ENCODE results near the gene SPON1. TPM values are rescaled to one million over a fixed set of nuclear protein-coding genes. Genes with fewer than 3 reads are reported as not detected.
A peak's percentile ranks its signal among the peaks of the same experiment; 100 is the strongest.
"Not testable (repeated sequence)": the region's sequence is repeated elsewhere in the genome, so short reads cannot be mapped to it uniquely, and the experiment has no call there.

Gene SPON1
- total RNA-seq: 195 TPM

DNA sequence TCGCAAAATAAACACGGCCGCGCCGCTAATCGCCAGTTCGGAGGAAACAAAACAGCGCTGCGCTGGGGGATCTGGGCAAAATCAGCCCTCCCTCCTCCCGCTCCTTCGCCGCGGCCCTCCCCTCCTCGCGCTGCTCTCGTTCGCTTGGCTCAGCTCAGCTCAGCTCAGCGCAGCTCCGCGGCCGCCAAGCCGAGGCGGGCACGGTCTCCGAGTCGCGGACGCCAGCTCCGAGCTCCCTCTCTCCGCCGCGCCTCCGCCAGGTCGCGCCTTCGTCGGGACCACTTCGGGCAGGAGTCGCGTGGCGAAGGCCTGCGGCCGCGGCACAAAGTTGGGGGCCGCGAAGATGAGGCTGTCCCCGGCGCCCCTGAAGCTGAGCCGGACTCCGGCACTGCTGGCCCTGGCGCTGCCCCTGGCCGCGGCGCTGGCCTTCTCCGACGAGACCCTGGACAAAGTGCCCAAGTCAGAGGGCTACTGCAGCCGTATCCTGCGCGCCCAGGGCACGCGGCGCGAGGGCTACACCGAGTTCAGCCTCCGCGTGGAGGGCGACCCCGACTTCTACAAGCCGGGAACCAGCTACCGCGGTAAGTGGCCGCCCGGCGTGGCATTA, at the start of gene SPON1:
Gene SPON1 (plus strand): TSS at position 162 of the 607 bp plus-strand sequence. CDS start 182 bp downstream, at position 344.
- DNase-seq (ENCODE audit: low spot score): peak; percentile 62

DNA sequence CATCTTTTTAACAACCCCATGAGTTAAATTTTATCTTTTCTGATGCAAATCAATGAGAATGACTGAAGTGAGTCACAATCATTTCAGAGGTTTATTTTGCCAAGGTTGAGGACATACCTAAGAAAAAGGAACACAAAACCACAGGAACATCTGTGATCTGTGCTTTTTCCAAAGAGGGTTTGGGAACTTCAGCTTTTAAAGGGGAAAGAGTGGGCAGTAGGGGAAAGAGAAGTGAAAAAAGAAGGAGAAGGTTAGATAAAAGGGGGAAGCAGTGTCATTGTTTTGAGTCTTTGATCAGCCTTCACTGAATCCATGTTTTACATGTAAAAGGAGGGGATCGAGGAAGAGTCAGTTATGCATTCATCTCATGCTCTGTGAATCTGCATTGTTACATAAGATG, 45.3 kb upstream of the SPON1 start:
- DNase-seq (ENCODE audit: low spot score): no peak

DNA sequence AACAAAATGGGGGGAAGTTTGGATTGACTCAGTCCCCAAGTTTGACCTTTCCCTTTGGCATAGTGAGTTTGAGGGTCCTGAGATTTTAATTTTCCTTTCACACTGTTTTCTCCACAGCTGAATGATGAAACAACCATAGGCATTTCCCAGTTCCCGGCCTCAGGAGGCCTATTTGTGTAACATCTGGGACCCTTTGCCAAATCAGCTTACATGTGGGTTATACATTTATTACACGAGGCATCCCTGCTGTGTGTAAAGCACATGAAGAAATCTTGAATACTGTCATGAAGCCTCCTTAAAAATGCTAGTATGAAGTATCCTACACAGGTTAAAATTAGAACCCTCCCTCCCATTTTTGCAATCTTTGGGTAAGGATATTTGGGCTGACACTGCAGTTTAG, 44.6 kb upstream of the SPON1 start:
- DNase-seq (ENCODE audit: low spot score): no peak

DNA sequence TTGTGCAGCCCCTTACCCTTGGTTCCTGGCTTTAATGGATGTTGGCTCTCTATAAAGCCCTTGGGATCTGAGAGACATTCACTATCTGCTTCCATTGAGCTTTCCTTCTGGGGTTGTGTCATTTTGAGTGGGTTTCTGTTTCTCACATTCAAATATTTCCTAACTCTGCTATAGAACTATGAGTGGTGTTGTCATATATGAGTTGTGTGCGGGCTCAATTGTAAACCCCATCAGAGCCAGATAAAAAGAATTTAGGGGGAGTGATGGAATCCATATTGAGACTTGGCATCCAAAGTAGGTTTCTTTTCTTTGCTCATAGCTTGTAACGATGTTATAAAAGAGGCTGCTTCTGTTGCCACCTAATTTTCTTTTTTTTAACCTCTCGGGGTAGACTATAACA, 41.8 kb upstream of the SPON1 start:
- DNase-seq (ENCODE audit: low spot score): no peak

DNA sequence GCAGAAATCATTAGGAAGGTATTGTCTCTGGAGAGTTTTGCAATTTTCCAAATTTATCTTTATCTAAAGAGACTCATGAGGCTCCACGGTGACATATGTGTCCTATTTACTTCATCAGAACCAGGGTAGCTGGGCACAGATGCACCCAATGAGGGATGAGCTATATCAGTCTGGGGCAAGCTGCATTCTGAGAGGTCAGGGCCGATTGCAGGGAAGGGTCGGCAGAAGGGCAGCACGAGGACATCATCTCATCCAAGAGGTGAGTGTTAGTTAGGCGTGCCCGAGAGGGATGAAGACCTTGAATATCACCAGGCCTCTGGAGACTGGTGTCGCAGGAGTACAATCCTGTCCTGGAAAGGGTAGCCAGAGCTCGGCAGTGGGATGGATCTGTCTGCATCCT, 41.0 kb upstream of the SPON1 start:
- no peak for DNase-seq (ENCODE audit: low spot score)

DNA sequence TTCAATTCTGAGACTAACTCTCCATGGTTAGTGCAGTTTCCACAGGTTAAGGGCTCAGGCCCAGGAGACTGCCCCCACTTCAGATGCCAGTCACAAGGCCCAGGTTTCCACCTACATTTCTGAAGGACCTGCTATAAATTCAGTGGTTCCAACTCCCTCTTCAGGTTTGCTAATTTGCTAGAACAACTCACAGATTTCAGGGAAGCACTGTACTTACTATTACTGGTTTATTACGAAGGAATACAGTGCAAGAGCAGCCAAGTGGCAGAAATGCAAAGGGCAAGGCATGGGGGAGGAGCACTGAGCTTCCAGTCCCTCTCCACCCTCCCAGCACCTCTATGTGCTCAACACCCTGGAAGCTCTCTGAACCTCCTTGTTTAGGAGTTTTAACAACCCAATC, 39.3 kb upstream of the SPON1 start:
- DNase-seq (ENCODE audit: low spot score): no peak

DNA sequence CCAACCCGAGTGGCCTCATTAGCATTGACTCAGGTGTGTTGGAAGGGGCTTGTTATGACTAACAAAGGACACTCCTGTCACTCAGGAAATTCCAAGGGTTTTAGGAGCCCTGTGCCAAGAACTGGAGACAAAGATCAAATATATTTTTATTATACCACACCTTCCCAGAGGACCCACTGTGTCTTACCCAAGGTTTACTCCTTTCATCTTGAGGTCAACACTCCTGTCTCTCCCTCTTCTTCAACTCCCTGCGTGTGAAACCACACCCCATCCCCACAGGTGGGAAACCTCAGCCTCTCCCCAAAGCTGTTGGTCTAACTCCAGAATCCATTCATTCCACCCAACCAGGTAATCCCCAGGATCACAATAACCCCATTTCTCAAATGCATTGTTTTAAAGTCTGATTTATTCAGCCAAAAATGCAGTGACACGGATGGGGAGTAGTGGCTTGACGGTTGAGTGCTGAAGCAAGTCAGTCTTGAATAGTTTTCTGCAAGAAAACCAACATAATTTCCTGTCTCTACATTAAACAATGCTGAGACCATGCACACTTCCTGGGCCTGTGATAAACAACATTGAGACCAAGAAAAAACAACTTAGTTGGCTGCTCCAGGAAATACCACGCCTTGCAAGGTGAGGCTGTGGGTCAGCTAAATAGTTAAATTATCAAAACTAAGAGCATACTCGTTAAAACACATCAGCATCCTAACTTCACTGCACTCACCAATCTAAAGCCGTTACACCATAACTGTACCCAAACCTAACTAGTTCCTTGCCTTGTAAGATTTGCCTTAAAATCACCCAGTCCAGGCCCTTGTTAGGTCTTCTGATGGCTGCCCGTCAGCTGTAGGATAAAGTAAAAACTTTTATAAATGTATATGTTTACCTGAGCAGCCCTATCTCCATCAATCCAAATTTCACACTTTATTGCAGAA, 38.5 kb upstream of the SPON1 start:
- no peak for DNase-seq (ENCODE audit: low spot score)

DNA sequence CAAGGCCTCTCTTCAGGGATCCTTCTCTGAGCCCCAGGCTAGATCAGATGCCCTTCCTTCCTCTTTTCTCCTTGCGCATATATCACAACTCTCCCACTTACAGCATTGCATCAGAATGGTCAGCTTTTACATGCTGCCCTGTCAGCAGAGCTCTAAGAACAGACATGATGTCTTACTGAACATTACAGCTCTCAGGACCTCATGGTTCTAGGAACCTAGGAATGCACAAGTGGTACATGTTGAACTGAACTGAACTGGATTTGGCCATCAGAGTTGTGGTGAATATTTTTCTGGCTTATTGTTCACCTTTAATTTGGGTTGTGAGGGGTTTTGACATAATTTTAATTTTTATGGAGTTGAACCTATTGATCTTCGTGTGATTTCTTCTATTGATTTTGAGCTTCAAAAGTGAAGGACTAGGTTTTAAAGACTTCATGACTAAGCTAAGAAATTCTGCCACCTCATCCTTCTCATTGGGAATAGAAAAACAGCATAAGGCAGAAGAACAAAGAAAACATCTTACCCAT, 37.7 kb upstream of the SPON1 start:
- DNase-seq (ENCODE audit: low spot score): no peak

DNA sequence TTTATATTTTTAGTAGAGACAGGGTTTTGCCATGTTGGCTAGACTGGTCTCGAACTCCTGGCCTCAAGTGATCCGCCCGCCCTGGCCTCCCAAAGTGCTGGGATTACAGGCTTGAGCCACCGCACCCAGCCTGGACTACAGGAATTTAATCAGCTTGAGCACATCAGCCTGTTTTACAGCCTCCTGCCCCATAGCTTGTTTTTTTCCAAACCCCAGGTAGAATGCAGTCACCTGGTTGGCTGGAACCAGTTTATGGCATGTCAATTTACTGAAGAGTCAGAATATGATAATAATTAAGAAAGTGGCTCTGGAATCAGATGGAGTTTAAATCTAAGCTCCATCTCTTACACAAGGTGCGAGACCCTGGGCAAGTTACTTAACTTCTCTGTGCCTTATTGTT, 36.2 kb upstream of the SPON1 start:
- DNase-seq (ENCODE audit: low spot score): not testable (repeated sequence)

DNA sequence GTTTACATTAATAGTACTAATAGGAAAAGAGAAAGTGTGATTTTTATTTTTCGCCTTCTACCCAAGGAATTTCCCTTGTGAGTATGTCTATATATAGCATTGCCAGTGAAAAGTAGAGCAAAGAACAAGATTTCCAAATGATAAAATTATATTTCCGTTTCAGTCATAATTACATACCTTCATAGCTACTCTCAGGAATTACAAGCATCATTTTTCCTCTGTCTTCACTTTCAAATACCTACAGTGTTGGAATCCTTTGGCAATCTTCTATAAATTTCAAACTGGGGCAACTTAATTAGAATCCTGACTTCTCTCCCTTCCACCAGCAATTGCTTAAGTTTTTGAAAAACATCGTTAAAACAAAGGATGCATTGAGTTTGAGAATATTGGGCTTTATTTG, 35.5 kb upstream of the SPON1 start:
- DNase-seq (ENCODE audit: low spot score): no peak

DNA sequence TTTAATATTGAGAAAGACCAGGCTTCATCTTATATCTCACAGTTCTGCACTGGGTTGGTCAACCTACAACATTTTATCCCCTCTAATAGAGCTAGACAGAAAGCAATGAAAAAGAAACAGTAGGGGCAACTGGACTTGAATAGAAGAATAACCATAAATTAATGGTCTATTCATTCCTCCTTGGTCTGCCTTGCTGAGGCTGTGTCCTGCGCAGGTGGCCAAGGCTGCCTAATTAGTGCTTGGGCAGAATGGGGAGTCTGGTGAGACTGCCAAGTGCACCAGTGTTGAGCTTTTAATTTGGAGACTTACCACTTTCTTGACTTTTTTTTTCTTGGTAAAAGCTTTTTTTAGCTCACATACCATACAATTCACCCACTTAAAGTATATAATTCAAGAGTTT, 35.0 kb upstream of the SPON1 start:
- DNase-seq (ENCODE audit: low spot score): no peak

DNA sequence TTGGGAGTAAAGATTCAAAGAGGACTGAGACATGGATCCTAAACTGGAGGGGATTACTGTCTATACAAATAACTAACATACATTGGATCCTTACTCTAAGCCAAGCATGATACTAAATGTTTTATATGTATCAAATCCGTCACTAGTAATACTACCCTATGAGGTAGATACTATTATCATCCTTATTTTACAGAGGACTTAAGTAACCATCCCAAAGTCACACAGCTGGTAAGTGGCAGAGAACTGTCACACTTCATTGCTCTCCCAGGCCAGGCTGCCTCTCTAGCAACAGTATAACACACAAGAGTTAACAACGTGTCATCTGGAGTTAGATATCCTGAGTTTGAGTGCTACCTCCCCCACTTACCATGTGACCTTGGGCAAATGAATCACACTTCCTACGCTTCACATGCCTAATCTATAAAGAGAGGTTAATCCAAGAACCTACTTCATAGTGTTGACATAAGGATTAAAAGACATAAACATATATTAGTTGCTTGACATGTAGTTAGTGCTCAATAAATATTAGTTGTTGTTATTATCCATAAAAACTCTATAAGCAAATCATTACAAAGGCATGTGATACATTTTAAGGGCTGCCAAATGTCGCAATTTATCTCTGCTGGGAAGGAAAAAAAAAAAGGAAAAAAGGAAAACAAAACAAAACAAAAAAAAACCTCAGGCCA, 33.8 kb upstream of the SPON1 start:
- DNase-seq (ENCODE audit: low spot score): peak; percentile 22

DNA sequence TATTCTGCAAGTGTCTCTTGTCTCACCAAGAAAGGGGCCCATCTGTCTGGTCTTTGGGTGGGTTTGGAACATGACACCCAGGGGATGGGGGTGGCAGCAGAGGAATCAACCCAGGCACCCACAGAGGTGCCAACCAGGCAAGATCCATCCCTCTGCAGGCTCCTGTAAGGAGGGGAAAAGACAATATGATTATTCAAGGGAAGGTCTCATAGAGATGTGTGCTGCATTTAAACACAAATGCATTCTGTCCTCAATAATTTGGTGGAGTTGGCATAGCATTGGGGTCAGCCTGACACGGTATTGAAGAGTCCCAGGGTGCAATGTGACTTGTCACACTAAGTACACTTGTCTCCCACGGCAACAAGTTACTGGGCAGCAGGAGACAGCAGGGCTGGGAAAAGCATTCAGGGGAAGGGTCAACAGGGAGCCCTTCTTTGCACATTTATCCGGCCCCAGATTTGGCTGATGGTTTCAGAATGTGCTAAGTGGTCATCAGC, 33.1 kb upstream of the SPON1 start:
- no peak for DNase-seq (ENCODE audit: low spot score)

DNA sequence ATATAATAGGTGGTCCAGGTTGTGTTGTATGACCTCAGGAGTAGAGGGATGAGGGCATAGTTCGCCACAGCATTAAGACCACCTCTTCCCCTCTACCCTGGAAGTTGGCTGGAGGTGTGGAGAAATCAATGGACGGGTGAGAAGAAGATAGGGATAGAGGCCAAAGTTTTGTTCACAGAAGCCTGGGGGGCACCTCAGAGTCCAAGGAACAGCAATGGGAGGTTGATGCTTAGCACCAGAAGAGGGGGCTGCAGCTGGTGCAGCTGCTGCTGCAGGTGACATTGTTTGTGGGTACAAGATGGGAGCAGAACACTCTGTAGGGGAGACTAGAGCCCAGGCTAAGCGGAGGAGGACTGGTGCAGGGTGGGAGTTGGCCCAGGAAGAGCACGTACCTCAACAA, 31.2 kb upstream of the SPON1 start:
- DNase-seq (ENCODE audit: low spot score): no peak

DNA sequence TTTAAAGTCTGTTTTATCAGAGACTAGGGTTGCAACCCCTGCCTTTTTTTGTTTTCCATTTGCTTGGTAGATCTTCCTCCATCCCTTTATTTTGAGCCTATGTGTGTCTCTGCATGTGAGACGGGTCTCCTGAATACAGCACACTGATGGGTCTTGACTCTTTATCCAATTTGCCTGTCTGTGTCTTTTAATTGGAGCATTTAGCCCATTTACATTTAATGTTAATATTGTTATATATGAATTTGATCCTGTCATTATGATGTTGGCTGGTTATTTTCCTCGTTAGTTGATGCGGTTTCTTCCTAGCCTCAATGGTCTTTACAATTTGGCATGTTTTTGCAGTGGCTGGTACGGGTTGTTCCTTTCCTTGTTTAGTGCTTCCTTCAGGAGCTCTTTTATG, 25.4 kb upstream of the SPON1 start:
- DNase-seq (ENCODE audit: low spot score): not testable (repeated sequence)

DNA sequence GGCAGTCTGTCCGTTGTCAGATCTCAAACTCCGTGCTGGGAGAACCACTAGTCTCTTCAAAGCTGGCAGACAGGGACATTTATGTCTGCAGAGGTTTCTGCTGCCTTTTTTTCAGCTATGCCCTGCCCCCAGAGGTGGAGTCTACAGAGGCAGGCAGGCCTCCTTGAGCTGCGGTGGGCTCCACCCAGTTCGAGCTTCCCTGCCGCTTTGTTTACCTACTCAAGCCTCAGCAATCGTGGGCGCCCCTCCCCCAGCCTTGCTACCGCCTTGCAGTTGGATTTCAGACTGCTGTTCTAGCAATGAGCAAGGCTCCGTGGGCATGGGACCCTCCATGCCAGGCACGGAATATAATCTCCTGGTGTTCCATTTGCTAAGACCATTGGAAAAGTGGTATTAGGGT, 23.7 kb upstream of the SPON1 start:
- DNase-seq (ENCODE audit: low spot score): not testable (repeated sequence)

DNA sequence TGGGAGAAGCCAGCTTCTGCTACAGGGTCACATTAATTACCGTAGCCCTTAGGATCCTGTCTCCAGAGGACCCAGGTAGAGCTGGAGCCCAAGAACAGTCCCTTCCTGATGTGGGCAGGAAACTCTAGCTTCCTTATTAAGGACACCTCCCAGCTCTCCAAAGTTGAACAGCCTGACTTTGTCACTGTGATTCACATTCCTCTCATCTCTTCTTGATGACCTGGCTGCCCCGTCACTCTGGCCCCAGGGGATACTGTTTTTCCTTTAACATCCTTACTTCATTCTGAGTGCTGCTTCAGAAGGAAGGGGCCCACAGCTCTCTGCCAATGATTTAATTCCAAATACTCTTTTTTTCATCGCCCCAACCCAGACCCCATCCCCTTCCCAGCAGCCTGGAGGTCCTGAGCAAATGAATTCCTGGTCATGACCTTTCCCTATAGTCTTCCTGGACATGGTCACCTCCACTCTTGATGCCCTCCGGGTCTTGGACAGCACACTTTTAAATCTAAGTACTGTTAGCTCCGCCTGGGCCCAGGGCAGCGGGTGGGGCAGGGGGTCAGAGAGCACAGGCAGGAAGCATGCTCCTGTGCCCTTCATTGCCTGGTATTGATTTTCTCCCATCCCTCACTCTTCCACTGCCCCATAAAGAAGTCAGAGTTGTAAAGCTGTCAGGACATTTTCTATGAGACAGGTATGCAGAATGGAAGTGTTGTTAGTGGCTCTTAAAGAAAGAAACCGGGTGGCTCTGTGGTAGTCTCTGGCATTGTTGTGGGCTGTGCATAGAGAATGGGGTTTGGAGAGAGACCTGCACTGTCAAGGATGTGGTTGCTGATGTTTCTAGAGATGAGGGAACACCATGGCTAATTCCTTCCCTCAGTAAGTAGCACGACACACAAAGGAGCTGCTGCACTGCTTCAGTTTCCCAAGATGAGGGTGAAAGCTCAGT, 22.3 kb upstream of the SPON1 start:
- no peak for DNase-seq (ENCODE audit: low spot score)

DNA sequence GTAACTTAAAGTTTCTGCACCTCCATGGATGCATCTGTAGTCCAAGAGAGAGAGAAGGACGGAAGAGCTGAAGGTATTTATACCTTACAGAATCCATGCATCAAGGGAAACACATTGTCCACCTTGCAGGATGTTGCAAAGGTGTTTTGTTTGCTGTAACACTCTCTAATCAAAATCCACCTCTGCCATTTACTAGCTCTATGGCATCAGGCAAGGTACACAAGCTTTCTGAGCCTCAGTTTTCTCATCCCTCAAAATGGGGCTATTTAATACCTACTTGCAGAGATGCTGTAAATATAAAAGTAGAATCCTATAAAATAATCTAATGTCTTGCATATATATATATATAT, 21.6 kb upstream of the SPON1 start:
- no peak for DNase-seq (ENCODE audit: low spot score)

DNA sequence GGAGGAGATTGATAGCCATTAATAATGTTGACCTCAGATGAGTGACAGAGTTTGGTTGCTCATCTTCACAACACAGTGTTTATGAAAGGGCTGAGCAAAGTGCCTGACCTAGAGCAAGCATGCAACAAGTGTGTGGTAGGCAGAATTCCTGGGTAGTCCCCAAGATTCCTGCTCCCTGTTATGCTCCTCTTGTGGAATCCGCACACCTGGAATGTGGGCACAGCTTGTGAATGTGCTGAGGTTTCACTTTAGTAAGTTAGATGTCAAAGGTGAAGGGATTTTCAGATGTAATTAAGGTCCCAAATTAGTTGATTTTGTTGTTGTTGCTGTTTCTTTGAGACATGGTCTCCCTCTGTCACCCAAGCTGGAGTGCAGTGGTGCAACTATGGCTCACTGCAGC, 20.7 kb upstream of the SPON1 start:
- DNase-seq (ENCODE audit: low spot score): no peak

DNA sequence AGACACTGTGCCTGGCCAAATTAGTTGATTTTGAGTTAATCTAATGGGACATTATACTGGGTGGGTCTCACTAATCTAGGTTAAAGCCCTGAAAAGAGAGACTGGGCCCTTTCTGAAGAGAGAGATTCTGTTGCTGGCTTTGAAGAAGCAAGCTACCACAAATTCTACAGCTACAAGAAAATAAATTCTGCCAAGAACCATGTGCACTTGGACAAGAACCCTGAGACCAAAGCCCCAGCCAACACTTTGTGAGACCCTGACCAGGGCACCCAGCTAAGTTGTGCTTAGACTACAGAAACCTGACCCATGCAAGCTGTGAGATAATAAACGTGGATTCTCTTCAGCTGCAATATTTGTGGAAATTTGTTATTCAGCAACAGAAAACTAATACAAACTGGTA, 20.1 kb upstream of the SPON1 start:
- DNase-seq (ENCODE audit: low spot score): no peak

DNA sequence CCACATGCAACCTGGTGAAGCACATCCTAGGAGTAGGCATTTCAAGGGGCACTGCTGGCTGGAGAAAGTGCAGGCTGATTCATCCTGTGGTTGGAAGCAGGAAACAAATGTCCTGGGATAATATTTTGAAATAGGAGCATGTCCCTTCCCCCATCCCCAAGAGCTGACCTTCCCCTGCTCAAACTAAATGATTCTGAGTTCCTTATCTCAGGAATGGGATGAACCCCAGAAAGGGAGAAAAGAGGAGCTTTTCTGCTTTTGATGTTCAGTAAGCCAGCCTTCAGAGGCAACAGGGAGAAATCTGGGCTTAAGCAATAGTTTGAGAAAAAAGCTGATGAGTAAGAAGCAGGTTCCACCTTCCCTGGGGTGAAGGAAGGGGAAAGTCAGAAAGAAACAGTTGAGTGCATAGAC, 19.5 kb upstream of the SPON1 start:
- DNase-seq (ENCODE audit: low spot score): no peak
